Measurements from ENCODE around the gene MLN.
A peak's percentile ranks its signal among the peaks of the same experiment; 100 is the strongest.

MLN gene

GRCh38 chr6:33790379-33790778, 13.4 kb downstream of the MLN start:
- no peak for DNase-seq (ENCODE audit: low read depth)
- TF ChIP-seq CTCF (conservative IDR thresholded peaks at IDR 0.05; ENCODE audit: control insufficient read depth, insufficient read depth, low read depth, low read length), result no peak
- H3K4me3 ChIP-seq (ENCODE audit: control insufficient read depth, low read depth, low read length), result no peak overlapping the region

GRCh38 chr6:33789550-33789895, 14.3 kb downstream of the MLN start:
- DNase-seq (ENCODE audit: low read depth), result no peak
- TF ChIP-seq CTCF (conservative IDR thresholded peaks at IDR 0.05; ENCODE audit: control insufficient read depth, insufficient read depth, low read depth, low read length), result no peak
- peak overlapping the region; percentile 49 for H3K4me3 ChIP-seq (ENCODE audit: control insufficient read depth, low read depth, low read length)

GRCh38 chr6:33788694-33789549, 14.9 kb downstream of the MLN start, which contains the start of gene LEMD2:
LEMD2 (minus strand) TSS chr6:33789130; CDS start chr6:33789116, 14 bp downstream.
- H3K4me3 ChIP-seq (ENCODE audit: control insufficient read depth, low read depth, low read length), result peak within 1 kb of the TSS; percentile 64
- DNase-seq (ENCODE audit: low read depth), result peak; percentile 93
- no peak for TF ChIP-seq CTCF (conservative IDR thresholded peaks at IDR 0.05; ENCODE audit: control insufficient read depth, insufficient read depth, low read depth, low read length)

- TF ChIP-seq CTCF (conservative IDR thresholded peaks at IDR 0.05; ENCODE audit: control insufficient read depth, insufficient read depth, low read depth, low read length), result no peak
- peak; percentile 83 for DNase-seq (ENCODE audit: low read depth)
- peak overlapping the region; percentile 64 for H3K4me3 ChIP-seq (ENCODE audit: control insufficient read depth, low read depth, low read length)
These were observed 15.7 kb downstream of the MLN start for GRCh38 chr6:33787954-33788693.

GRCh38 chr6:33787346-33787953, 16.4 kb downstream of the MLN start:
- peak; percentile 72 for DNase-seq (ENCODE audit: low read depth)

More at GRCh38 chr6:33787346-33787953, 16.4 kb downstream of the MLN start:
- TF ChIP-seq CTCF (conservative IDR thresholded peaks at IDR 0.05; ENCODE audit: control insufficient read depth, insufficient read depth, low read depth, low read length), result no peak
- peak overlapping the region; percentile 64 for H3K4me3 ChIP-seq (ENCODE audit: control insufficient read depth, low read depth, low read length)
